IgD-negative memory B cell (primary cell): ENCODE data around the gene VAV1. TPM values are rescaled to one million over a fixed set of nuclear protein-coding genes. Genes with fewer than 3 reads are reported as not detected.
A peak's percentile ranks its signal among the peaks of the same experiment; 100 is the strongest.
"Not testable (repeated sequence)": the region's sequence is repeated elsewhere in the genome, so short reads cannot be mapped to it uniquely, and the experiment has no call there.

Experiments
- H3K27ac Mint-ChIP-seq, 3 donors: one replicate each; pipeline ENCODE4 v1.8.0; 2020 to 2022; ENCODE audit warnings: mild to moderate bottlenecking in 3 of 3, mixed read lengths in 3 of 3, moderate library complexity in 1 of 3
- H3K27me3 Mint-ChIP-seq: one replicate; pipeline ENCODE4 v1.8.0; 2021; ENCODE audit warnings: mixed read lengths
- H3K36me3 Mint-ChIP-seq: one replicate; pipeline ENCODE4 v1.8.0; 2020; ENCODE audit warnings: mild to moderate bottlenecking, mixed read lengths
- H3K4me1 Mint-ChIP-seq, 3 donors: one replicate each; pipeline ENCODE4 v1.8.0; 2020 to 2022; ENCODE audit warnings: mixed read lengths in 3 of 3, mild to moderate bottlenecking in 1 of 3
- H3K4me3 Mint-ChIP-seq, 4 donors: one replicate each; pipeline ENCODE4 v1.8.0; 2020 to 2022; ENCODE audit warnings: mild to moderate bottlenecking in 4 of 4, mixed read lengths in 4 of 4, moderate library complexity in 3 of 4
- H3K9me3 Mint-ChIP-seq, 3 donors: one replicate each; pipeline ENCODE4 v1.8.0; 2020 to 2021; ENCODE audit warnings: mixed read lengths in 3 of 3, mild to moderate bottlenecking in 1 of 3
- polyA plus RNA-seq: library from polyadenylated mRNA; unstranded; fragments of 300-500 nt; fragmentation: Illumina TruSeq; gene quantifications from one replicate; pipeline ENCODE4 v1.2.3, GENCODE V29; 2021

The VAV1 gene
- polyA plus RNA-seq, 1 donor from 2014 or later, result 47.5 TPM

- H3K27ac Mint-ChIP-seq, result no peak overlapping the region
- H3K9me3 Mint-ChIP-seq, result no peaks in the 10 kb centered on the region
- H3K4me1 Mint-ChIP-seq, result peaks cover 8 to 13% (median 10%) of the 10 kb centered on the region in 3 donors
- H3K36me3 Mint-ChIP-seq, result peaks cover 5% of the 10 kb centered on the region
- H3K4me3 Mint-ChIP-seq, result no peak overlapping the region
- no peaks in the 10 kb centered on the region for H3K27me3 Mint-ChIP-seq
Observed at GRCh38 chr19:6744381-6745301, 27.9 kb upstream of the VAV1 start.

- no peaks in the 10 kb centered on the region for H3K27me3 Mint-ChIP-seq
- no peak overlapping the region for H3K27ac Mint-ChIP-seq
- peaks cover 5% of the 10 kb centered on the region for H3K36me3 Mint-ChIP-seq
Observed at GRCh38 chr19:6745965-6746364, 26.5 kb upstream of the VAV1 start.

GRCh38 chr19:6748543-6748942 lies 24.0 kb upstream of the VAV1 start:
- not testable (repeated sequence) for H3K27me3 Mint-ChIP-seq, H3K36me3 Mint-ChIP-seq, H3K4me3 Mint-ChIP-seq, H3K4me1 Mint-ChIP-seq, H3K9me3 Mint-ChIP-seq
- H3K27ac Mint-ChIP-seq, result peak overlapping the region in 1 of 3 donors; percentile 43

More at GRCh38 chr19:6745965-6746364, 26.5 kb upstream of the VAV1 start:
- Mint-ChIP-seq H3K4me1 (peaks cover 7 to 10% (median 7%) of the 10 kb centered on the region in 3 donors), H3K4me3 (no peak overlapping the region), H3K9me3 (no peaks in the 10 kb centered on the region)

- peaks cover 0 to 9% (median 8%) of the 10 kb centered on the region in 3 donors for H3K4me1 Mint-ChIP-seq
- H3K27me3 Mint-ChIP-seq, result no peaks in the 10 kb centered on the region
- H3K27ac Mint-ChIP-seq, result no peak overlapping the region
- H3K9me3 Mint-ChIP-seq, result no peaks in the 10 kb centered on the region
- no peak overlapping the region for H3K4me3 Mint-ChIP-seq
- H3K36me3 Mint-ChIP-seq, result peaks cover 8% of the 10 kb centered on the region
Observed at GRCh38 chr19:6750062-6750461, 22.4 kb upstream of the VAV1 start.

GRCh38 chr19:6751189-6751588 lies 21.3 kb upstream of the VAV1 start:
- Mint-ChIP-seq H3K27ac (peak overlapping the region in 1 of 3 donors; percentile 23), H3K27me3 (no peaks in the 10 kb centered on the region), H3K4me1 (peaks cover 0 to 9% (median 8%) of the 10 kb centered on the region in 3 donors), H3K9me3 (no peaks in the 10 kb centered on the region), H3K36me3 (peaks cover 7% of the 10 kb centered on the region), H3K4me3 (no peak overlapping the region)

GRCh38 chr19:6752256-6753177 lies 20.0 kb upstream of the VAV1 start:
- H3K27me3 Mint-ChIP-seq, result no peaks in the 10 kb centered on the region
- H3K36me3 Mint-ChIP-seq, result peaks cover 5% of the 10 kb centered on the region
- H3K4me1 Mint-ChIP-seq, result peaks cover 0 to 16% (median 11%) of the 10 kb centered on the region in 3 donors
- H3K27ac Mint-ChIP-seq, result peak overlapping the region in 2 of 3 donors; percentile 73 to 84
- H3K4me3 Mint-ChIP-seq, result peak overlapping the region in 2 of 4 donors; percentile 65 to 93
- no peaks in the 10 kb centered on the region for H3K9me3 Mint-ChIP-seq

- Mint-ChIP-seq H3K27ac (peak overlapping the region; percentile 73 to 84 (median 80)), H3K27me3 (no peaks in the 10 kb centered on the region), H3K36me3 (peaks cover 5% of the 10 kb centered on the region)
Observed at GRCh38 chr19:6753178-6754031, 19.1 kb upstream of the VAV1 start.

GRCh38 chr19:6754136-6754535 lies 18.4 kb upstream of the VAV1 start:
- Mint-ChIP-seq H3K27ac (no peak overlapping the region), H3K27me3 (no peaks in the 10 kb centered on the region), H3K9me3 (no peaks in the 10 kb centered on the region), H3K4me3 (no peak overlapping the region), H3K36me3 (peaks cover 7% of the 10 kb centered on the region), H3K4me1 (peaks cover 0 to 24% (median 15%) of the 10 kb centered on the region in 3 donors)

More at GRCh38 chr19:6753178-6754031, 19.1 kb upstream of the VAV1 start:
- Mint-ChIP-seq H3K4me3 (peak overlapping the region; percentile 65 to 93 (median 82)), H3K4me1 (peaks cover 0 to 21% (median 14%) of the 10 kb centered on the region in 3 donors), H3K9me3 (no peaks in the 10 kb centered on the region)

GRCh38 chr19:6754653-6755463 lies 17.6 kb upstream of the VAV1 start:
- no peaks in the 10 kb centered on the region for H3K27me3 Mint-ChIP-seq
- peak overlapping the region in 1 of 4 donors; percentile 75 for H3K4me3 Mint-ChIP-seq
- peak overlapping the region in 1 of 3 donors; percentile 73 for H3K27ac Mint-ChIP-seq
- H3K36me3 Mint-ChIP-seq, result peaks cover 8% of the 10 kb centered on the region
- no peaks in the 10 kb centered on the region for H3K9me3 Mint-ChIP-seq
- H3K4me1 Mint-ChIP-seq, result peaks cover 0 to 24% (median 15%) of the 10 kb centered on the region in 3 donors

GRCh38 chr19:6760606-6761005 lies 11.9 kb upstream of the VAV1 start:
- H3K27ac Mint-ChIP-seq, result no peak overlapping the region
- peaks cover 5% of the 10 kb centered on the region for H3K36me3 Mint-ChIP-seq
- H3K4me3 Mint-ChIP-seq, result no peak overlapping the region
- no peaks in the 10 kb centered on the region for H3K9me3 Mint-ChIP-seq
- H3K4me1 Mint-ChIP-seq, result peaks cover 0 to 20% (median 11%) of the 10 kb centered on the region in 3 donors
- H3K27me3 Mint-ChIP-seq, result no peaks in the 10 kb centered on the region

GRCh38 chr19:6761053-6761676 lies 11.3 kb upstream of the VAV1 start:
- Mint-ChIP-seq H3K27ac (no peak overlapping the region), H3K4me1 (peaks cover 0 to 26% (median 16%) of the 10 kb centered on the region in 3 donors), H3K27me3 (no peaks in the 10 kb centered on the region), H3K9me3 (no peaks in the 10 kb centered on the region), H3K4me3 (no peak overlapping the region), H3K36me3 (peaks cover 5% of the 10 kb centered on the region)

- not testable (repeated sequence) for H3K9me3 Mint-ChIP-seq, H3K27me3 Mint-ChIP-seq, H3K27ac Mint-ChIP-seq, H3K36me3 Mint-ChIP-seq, H3K4me3 Mint-ChIP-seq
- H3K4me1 Mint-ChIP-seq, result peaks cover 4 to 24% (median 24%) of the 10 kb centered on the region in 3 donors
Observed at GRCh38 chr19:6762253-6762797, 10.2 kb upstream of the VAV1 start.
